HepG2 (cell line): ENCODE data around the gene ALX4. TPM values are rescaled to one million over a fixed set of nuclear protein-coding genes. Genes with fewer than 3 reads are reported as not detected.
A peak's percentile ranks its signal among the peaks of the same experiment; 100 is the strongest.

ENCODE experiments used
- AGO2 ChIP-seq: fragments of 200-400 bp; formaldehyde crosslinking; optimal IDR thresholded peaks from 2 replicates; pipeline ENCODE3; 2017; ENCODE audit warnings: mild to moderate bottlenecking, low read depth, low read length, moderate library complexity
- AHR ChIP-seq: IDR thresholded peaks from 2 replicates; pipeline ENCODE4 v1.6.1; 2018; ENCODE audit warnings: missing genetic modification reagents, missing compliant biosample characterization
- BATF2 ChIP-seq: sonication (generic); formaldehyde crosslinking; IDR thresholded peaks from 2 replicates; pipeline ENCODE4 v1.8.0; 2022; ENCODE audit warnings: mild to moderate bottlenecking, missing genetic modification reagents, moderate library complexity
- CAMTA2 ChIP-seq: sonication (generic); formaldehyde crosslinking; IDR thresholded peaks from 2 replicates; pipeline ENCODE4 v1.4.0; 2020; ENCODE audit warnings: mild to moderate bottlenecking, missing genetic modification reagents, borderline replicate concordance
- CBX1 ChIP-seq: IDR thresholded peaks from one replicate; pipeline ENCODE4 v1.6.1; 2016; ENCODE audit warnings: antibody characterized with exemption, low read depth
- EZH2 ChIP-seq: conservative IDR thresholded peaks from 2 replicates; pipeline ENCODE4 v1.6.1; 2012; ENCODE audit warnings: mild to moderate bottlenecking, low read depth, low read length, moderate library complexity
- GABPA ChIP-seq, 2 experiments: IDR thresholded peaks; 2 replicates each; pipeline ENCODE4 v1.6.1; 2011 to 2016; ENCODE audit warnings: low read depth in 2 of 2, low read length in 1 of 2, missing biosample characterization in 1 of 2, missing genetic modification characterization in 1 of 2
- GATAD1 ChIP-seq: IDR thresholded peaks from 2 replicates; pipeline ENCODE4 v1.6.1; 2016; ENCODE audit warnings: missing genetic modification reagents, missing compliant biosample characterization
- GTF3A ChIP-seq: sonication (generic); formaldehyde crosslinking; conservative IDR thresholded peaks from 2 replicates; pipeline ENCODE4 v1.4.0; 2020; ENCODE audit warnings: mild to moderate bottlenecking, missing genetic modification reagents
- JUND ChIP-seq: sonication (generic); formaldehyde crosslinking; IDR thresholded peaks from 2 replicates; pipeline ENCODE4 v1.8.0; 2022; ENCODE audit warnings: mild to moderate bottlenecking, missing genetic modification reagents
- LBX2 ChIP-seq: sonication (generic); formaldehyde crosslinking; IDR thresholded peaks from 2 replicates; pipeline ENCODE4 v1.5.0; 2020; ENCODE audit warnings: missing genetic modification reagents, mild to moderate bottlenecking, borderline replicate concordance
- PAWR ChIP-seq: sonication (generic); formaldehyde crosslinking; IDR thresholded peaks from 2 replicates; pipeline ENCODE4 v1.4.0; 2020; ENCODE audit warnings: missing genetic modification reagents, mild to moderate bottlenecking, borderline replicate concordance
- RARG ChIP-seq: sonication (generic); formaldehyde crosslinking; IDR thresholded peaks from 2 replicates; pipeline ENCODE4 v1.4.0; 2020; ENCODE audit warnings: low read depth, mild to moderate bottlenecking, missing genetic modification reagents
- RCOR2 ChIP-seq: IDR thresholded peaks from 2 replicates; pipeline ENCODE4 v1.6.1; 2016; ENCODE audit warnings: missing biosample characterization, missing genetic modification reagents
- REL ChIP-seq: sonication (generic); formaldehyde crosslinking; conservative IDR thresholded peaks from 2 replicates; pipeline ENCODE4 v1.8.0; 2022; ENCODE audit warnings: mild to moderate bottlenecking, missing genetic modification reagents, moderate library complexity
- RELA ChIP-seq: sonication (generic); formaldehyde crosslinking; IDR thresholded peaks from 2 replicates; pipeline ENCODE4 v1.4.0; 2020; ENCODE audit warnings: missing genetic modification reagents
- RERE ChIP-seq: IDR thresholded peaks from 2 replicates; pipeline ENCODE4 v1.6.1; 2016; ENCODE audit warnings: low read depth, missing genetic modification reagents, missing compliant biosample characterization
- SALL2 ChIP-seq: sonication (generic); formaldehyde crosslinking; IDR thresholded peaks from 2 replicates; pipeline ENCODE4 v1.8.1; 2023; ENCODE audit warnings: mild to moderate bottlenecking, missing genetic modification reagents, inconsistent platforms
- SIX4 ChIP-seq: sonication (generic); formaldehyde crosslinking; IDR thresholded peaks from 2 replicates; pipeline ENCODE4 v1.4.0; 2020; ENCODE audit warnings: missing genetic modification reagents
- SOX5 ChIP-seq: IDR thresholded peaks from 2 replicates; pipeline ENCODE4 v1.6.1; 2016; ENCODE audit warnings: borderline replicate concordance
- STAT5B ChIP-seq: sonication (generic); formaldehyde crosslinking; IDR thresholded peaks from 2 replicates; pipeline ENCODE4 v1.4.0; 2020; ENCODE audit warnings: missing genetic modification reagents
- TMF1 ChIP-seq: sonication (generic); formaldehyde crosslinking; IDR thresholded peaks from 2 replicates; pipeline ENCODE4 v1.8.1; 2022; ENCODE audit warnings: low read depth, missing genetic modification reagents
- ZFP36L2 ChIP-seq: sonication (generic); formaldehyde crosslinking; IDR thresholded peaks from 2 replicates; pipeline ENCODE4 v1.4.0; 2020; ENCODE audit warnings: missing genetic modification reagents
- ZFP62 ChIP-seq: sonication (generic); formaldehyde crosslinking; IDR thresholded peaks from 2 replicates; pipeline ENCODE4 v1.4.0; 2020; ENCODE audit warnings: missing genetic modification reagents
- ZNF143 ChIP-seq: sonication (generic); formaldehyde crosslinking; IDR thresholded peaks from 2 replicates; pipeline ENCODE4 v1.4.0; 2020; ENCODE audit warnings: missing genetic modification reagents
- ZNF160 ChIP-seq: sonication (generic); formaldehyde crosslinking; IDR thresholded peaks from 2 replicates; pipeline ENCODE4 v1.8.0; 2022; ENCODE audit warnings: mild to moderate bottlenecking, inconsistent platforms, missing genetic modification reagents
- ZNF3 ChIP-seq: IDR thresholded peaks from 2 replicates; pipeline ENCODE4 v1.7.0; 2017; ENCODE audit warnings: inconsistent platforms
- polyA plus RNA-seq, 8 experiments: library from polyadenylated mRNA; depleted of rRNA in 3 of 8; stranded (reverse) in 7 of 8; unstranded in 1 of 8; fragments of >200 nt; fragmentation: Illumina TruSeq in 4 of 8; extraction: Trizol in 4 of 8; gene quantifications; 2 replicates each; pipeline versions ENCODE4 v1.2.1 to v1.2.3, GENCODE V29; 2011 to 2016; ENCODE audit warnings: low read depth in 4 of 8, missing spikeins in 1 of 8, mixed read lengths in 1 of 8; ENCODE audit not compliant: insufficient read depth in 1 of 8
- total RNA-seq, 5 experiments: library from RNA; depleted of rRNA; stranded (reverse); fragments of >200 nt; fragmentation: Illumina TruSeq; extraction: Trizol; gene quantifications; 2 replicates each; pipeline ENCODE4 v1.2.3, GENCODE V29; 2016; ENCODE audit warnings: low read depth in 1 of 5

The ALX4 gene
- total and polyA plus RNA-seq, 2 of the 13 experiments (the other 11 are each of a cell fraction or from before 2014, with no cell fraction given), result not detected

DNA sequence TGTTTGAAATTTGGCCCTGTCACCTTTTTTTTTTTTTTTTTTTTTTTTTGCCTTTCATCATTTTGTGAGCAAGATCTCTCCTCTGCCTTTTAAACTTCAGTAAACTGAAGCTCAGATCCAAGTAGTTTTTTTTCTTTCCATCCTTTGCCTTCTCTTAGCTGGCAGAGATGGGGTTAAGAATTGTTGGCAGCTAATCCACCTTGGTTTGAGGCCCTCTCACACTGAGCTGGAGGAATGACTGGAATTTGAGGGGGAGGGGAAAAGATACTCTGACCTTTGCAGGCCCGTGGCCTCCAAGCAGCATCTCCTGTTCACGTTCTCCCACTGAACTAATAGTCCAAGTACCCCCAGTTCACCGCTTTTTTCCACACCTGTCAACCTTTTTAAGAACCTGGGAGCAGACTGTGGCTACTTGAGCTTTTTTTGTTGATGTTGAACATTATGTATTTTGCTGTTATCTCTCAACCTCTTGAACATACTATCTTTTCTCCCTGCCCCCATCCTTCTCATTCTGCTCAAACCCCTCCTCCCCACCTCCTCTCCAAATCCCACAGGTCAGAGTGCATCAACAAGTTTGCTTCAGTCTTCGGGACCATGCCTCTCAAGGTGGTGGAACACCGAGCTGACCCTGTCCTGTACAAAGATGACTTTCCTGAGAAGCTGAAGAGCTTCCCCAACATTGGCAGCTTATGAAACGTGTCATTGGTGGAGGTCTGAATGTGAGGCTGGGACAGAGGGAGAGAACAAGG lies 66.2 kb downstream of the ALX4 start (continued):
- no peak for TF ChIP-seq GABPA (IDR thresholded peaks at IDR 0.05; ENCODE audit: low read depth, low read length)
- TF ChIP-seq GABPA (CRISPR knock-in tag; IDR thresholded peaks at IDR 0.05; ENCODE audit: low read depth), result no peak
- no peak for TF ChIP-seq REL (CRISPR knock-in tag)
- TF ChIP-seq JUND (CRISPR knock-in tag), result no peak
- TF ChIP-seq SOX5, result peak; percentile 52; the same call in 1 of the 2 replicates
- TF ChIP-seq AGO2, result no peak
- no peak for TF ChIP-seq ZFP62 (CRISPR knock-in tag)
- no peak for TF ChIP-seq ZNF160 (CRISPR knock-in tag)
- TF ChIP-seq SIX4 (CRISPR knock-in tag), result no peak
- TF ChIP-seq RCOR2 (CRISPR knock-in tag), result peak; percentile 57; the same call in 1 of the 2 replicates
- TF ChIP-seq ZFP36L2 (CRISPR knock-in tag), result no peak
- no peak for TF ChIP-seq SALL2
- no peak for TF ChIP-seq EZH2
- TF ChIP-seq ZNF143 (CRISPR knock-in tag), result no peak
- TF ChIP-seq BATF2 (CRISPR knock-in tag), result no peak
- TF ChIP-seq RERE (CRISPR knock-in tag), result no peak
- no peak for TF ChIP-seq GATAD1 (CRISPR knock-in tag)
- TF ChIP-seq LBX2 (CRISPR knock-in tag), result no peak
- no peak for TF ChIP-seq CAMTA2 (CRISPR knock-in tag)
- no peak for TF ChIP-seq CBX1
- TF ChIP-seq GTF3A (CRISPR knock-in tag), result no peak
- no peak for TF ChIP-seq TMF1 (CRISPR knock-in tag)
- TF ChIP-seq AHR (CRISPR knock-in tag), result no peak
- TF ChIP-seq ZNF3 (CRISPR knock-in tag), result no peak
- TF ChIP-seq RARG (CRISPR knock-in tag), result no peak
- TF ChIP-seq STAT5B (CRISPR knock-in tag), result no peak
- no peak for TF ChIP-seq PAWR (CRISPR knock-in tag)
- TF ChIP-seq RELA, result no peak
